Sciatic nerve (tissue), 1 donor: ENCODE measurements around the gene GLI1. TPM values are rescaled to one million over a fixed set of nuclear protein-coding genes. Genes with fewer than 3 reads are reported as not detected.

Experiments used
- microRNA-seq: library from miRNA; unstranded; fragments of <30 nt; microRNA quantifications from one replicate; pipeline ENCODE4 v1.2.0, GENCODE V29; 2020
- total RNA-seq: library from RNA; stranded (reverse); fragmentation: NEBNext Ultra II Directional; extraction: Animal tissue kit (Norgen Biotek cat#: 25700); gene quantifications from one replicate; pipeline ENCODE4 v1.2.1, GENCODE V29; 2021
- donor health status: DM: no; HTN: no; CAD: no.

Gene GLI1
- total RNA-seq, 1 donor from 2014 or later, result 47.7 TPM

Small RNAs within 50 kb of the gene (microRNA-seq; reads per million reads assigned to microRNA genes)
- gene MIR616 (not detected), gene MIR6758 (not detected)

Other genes with a start within 250 kb of the GLI1 start
- gene NXPH4, start 243.0 kb upstream of the GLI1 start, total RNA-seq, result 0.27 TPM
- gene SHMT2, start 230.1 kb upstream of the GLI1 start, total RNA-seq, result 41.9 TPM
- 1.9 TPM for gene STAC3, start 208.6 kb upstream of the GLI1 start, total RNA-seq
- gene R3HDM2, start 28.7 kb upstream of the GLI1 start, total RNA-seq, result 89.6 TPM
- not detected for gene INHBC, start 25.0 kb upstream of the GLI1 start, total RNA-seq
- not detected for gene INHBE, start 4.5 kb upstream of the GLI1 start, total RNA-seq
- 30.8 TPM for gene ARHGAP9, start 20.1 kb downstream of the GLI1 start, total RNA-seq
- gene MARS1, start 28.3 kb downstream of the GLI1 start, total RNA-seq, result 121 TPM
- 34.0 TPM for gene DDIT3, start 60.7 kb downstream of the GLI1 start, total RNA-seq
- gene MBD6, start 63.0 kb downstream of the GLI1 start, total RNA-seq, result 76.2 TPM
- 104 TPM for gene DCTN2, start 87.4 kb downstream of the GLI1 start, total RNA-seq
- 5.6 TPM for gene KIF5A, start 90.3 kb downstream of the GLI1 start, total RNA-seq
- gene PIP4K2C, start 131.4 kb downstream of the GLI1 start, total RNA-seq, result 26.0 TPM
- 42.9 TPM for gene DTX3, start 145.0 kb downstream of the GLI1 start, total RNA-seq
- gene ARHGEF25, start 151.7 kb downstream of the GLI1 start, total RNA-seq, result 61.3 TPM
- gene B4GALNT1, start 173.4 kb downstream of the GLI1 start, total RNA-seq, result 16.6 TPM
- 230 TPM for gene OS9, start 234.3 kb downstream of the GLI1 start, total RNA-seq